Trophoblast cell (in vitro differentiated cells and primary cell): ENCODE measurements around the gene VWF.

ENCODE experiments used
- DNase-seq, 2 donors: peaks; one replicate each; pipeline ENCODE4 v3.0.0-alpha.2; 2016
- H2AFZ ChIP-seq: 2 replicates; pipeline ENCODE4 v1.6.1; 2013; ENCODE audit warnings: low read length, moderate library complexity, mild to moderate bottlenecking; ENCODE audit not compliant: insufficient read depth, poor library complexity
- H2AK5ac ChIP-seq: 2 replicates; pipeline ENCODE4 v1.6.1; 2013; ENCODE audit warnings: mild to moderate bottlenecking, low read length
- H2BK120ac ChIP-seq: 2 replicates; pipeline ENCODE4 v1.6.1; 2013; ENCODE audit warnings: low read length, mild to moderate bottlenecking, moderate library complexity; ENCODE audit not compliant: insufficient read depth, poor library complexity
- H2BK12ac ChIP-seq: 2 replicates; pipeline ENCODE4 v1.6.1; 2013; ENCODE audit warnings: mild to moderate bottlenecking, low read length, moderate library complexity
- H2BK5ac ChIP-seq: 2 replicates; pipeline ENCODE4 v1.6.1; 2013; ENCODE audit warnings: low read length, low read depth, moderate library complexity, mild to moderate bottlenecking; ENCODE audit not compliant: poor library complexity
- H3K14ac ChIP-seq: 2 replicates; pipeline ENCODE4 v1.6.1; 2013; ENCODE audit warnings: mild to moderate bottlenecking, low read length
- H3K18ac ChIP-seq: 2 replicates; pipeline ENCODE4 v1.6.1; 2013; ENCODE audit warnings: mild to moderate bottlenecking, low read length
- H3K23ac ChIP-seq: 2 replicates; pipeline ENCODE4 v1.6.1; 2013; ENCODE audit warnings: low read length
- H3K27ac ChIP-seq: 2 replicates; pipeline ENCODE4 v1.5.1; 2013; ENCODE audit warnings: low read depth, mild to moderate bottlenecking, inconsistent platforms, low read length, moderate library complexity
- H3K27me3 ChIP-seq: 2 replicates; pipeline ENCODE4 v1.6.1; 2013; ENCODE audit warnings: inconsistent platforms, mild to moderate bottlenecking, low read length, moderate library complexity; ENCODE audit not compliant: insufficient read depth
- H3K36me3 ChIP-seq, 2 experiments: 1 replicate in 1 of 2; 2 replicates in 1 of 2; pipeline ENCODE4 v1.6.1; 2013; ENCODE audit warnings: low read length in 2 of 2, mild to moderate bottlenecking in 2 of 2, moderate library complexity in 1 of 2; ENCODE audit not compliant: insufficient read depth in 2 of 2, control insufficient read depth in 1 of 2
- H3K4ac ChIP-seq: 2 replicates; pipeline ENCODE4 v1.6.1; 2013; ENCODE audit warnings: low read depth, mild to moderate bottlenecking, low read length, moderate library complexity
- H3K4me1 ChIP-seq, 2 experiments: 1 replicate in 1 of 2; 2 replicates in 1 of 2; pipeline ENCODE4 v1.6.1; 2013; ENCODE audit warnings: low read length in 2 of 2, mild to moderate bottlenecking in 2 of 2, moderate library complexity in 1 of 2; ENCODE audit not compliant: insufficient read depth in 2 of 2, control insufficient read depth in 1 of 2
- H3K4me2 ChIP-seq: 2 replicates; pipeline ENCODE4 v1.6.1; 2013; ENCODE audit warnings: inconsistent platforms, mild to moderate bottlenecking, low read length, moderate library complexity
- H3K4me3 ChIP-seq: 2 replicates; pipeline ENCODE4 v1.5.1; 2013; ENCODE audit warnings: mild to moderate bottlenecking, low read depth, low read length, inconsistent platforms
- H3K79me1 ChIP-seq: one replicate; pipeline ENCODE4 v1.6.1; 2013; ENCODE audit warnings: low read length
- H3K79me2 ChIP-seq: 2 replicates; pipeline ENCODE4 v1.6.1; 2013; ENCODE audit warnings: low read length, mild to moderate bottlenecking; ENCODE audit not compliant: control insufficient read depth, insufficient read depth, poor library complexity
- H3K9ac ChIP-seq: 2 replicates; pipeline ENCODE4 v1.6.1; 2013; ENCODE audit warnings: mild to moderate bottlenecking, low read length
- H3K9me3 ChIP-seq: 2 replicates; pipeline ENCODE4 v1.6.1; 2013; ENCODE audit warnings: low read depth, mild to moderate bottlenecking, control low read depth, inconsistent platforms, low read length; ENCODE audit not compliant: insufficient read depth
- H4K12ac ChIP-seq: 2 replicates; pipeline ENCODE4 v1.6.1; 2013; ENCODE audit warnings: low read depth, mild to moderate bottlenecking, low read length, moderate library complexity
- H4K8ac ChIP-seq: 2 replicates; pipeline ENCODE4 v1.6.1; 2013; ENCODE audit warnings: low read depth, mild to moderate bottlenecking, low read length, moderate library complexity
- H4K91ac ChIP-seq: one replicate; pipeline ENCODE4 v1.6.1; 2013; ENCODE audit warnings: low read depth, mild to moderate bottlenecking, low read length, moderate library complexity
- WGBS: extraction: QIAGEN DNeasy Blood & Tissue Kit; methylation state at CpG from one replicate; pipeline ENCODE4 v1.1.7; 2013; ENCODE audit warnings: missing lambda C conversion rate; ENCODE audit not compliant: insufficient read length, insufficient coverage; ENCODE audit errors: extremely low coverage; 5-methylcytosine and 5-hydroxymethylcytosine counted together

Gene VWF

GRCh38 chr12:6091786-6092566 is 32.5 kb downstream of the VWF start:
- no peak overlapping the region for H4K8ac ChIP-seq

DNA sequence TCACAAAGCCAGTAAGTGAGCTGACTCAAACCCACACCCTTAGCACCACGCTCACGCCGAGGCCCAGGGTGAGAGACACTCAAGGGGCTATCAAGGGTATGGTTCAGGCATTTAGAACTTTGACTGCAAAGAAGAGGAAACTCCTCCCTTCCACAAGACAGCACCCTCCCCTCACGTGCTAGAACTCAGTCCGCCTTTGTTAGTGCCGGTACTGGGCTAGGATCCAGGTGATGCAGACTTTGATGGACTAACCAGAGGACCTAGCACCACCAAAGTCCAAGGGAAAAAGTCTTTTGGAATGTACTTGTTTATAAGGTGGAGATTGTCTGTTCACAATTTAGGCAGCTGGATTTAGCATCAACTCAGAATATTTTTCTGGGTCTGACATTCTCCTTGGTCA is 33.7 kb downstream of the VWF start:
- DNase-seq, result no peak
- peak overlapping the region; percentile 38 for H4K91ac ChIP-seq
- no peak overlapping the region for H4K8ac ChIP-seq
- H2BK5ac ChIP-seq, result no peak overlapping the region
- H3K9me3 ChIP-seq, result no peaks in the 10 kb centered on the region
- peak overlapping the region; percentile 12 for H2BK12ac ChIP-seq
- no peak overlapping the region for H3K9ac ChIP-seq
- H2AFZ ChIP-seq, result no peak overlapping the region
- H3K27ac ChIP-seq, result no peak overlapping the region
- no peak overlapping the region for H3K4me3 ChIP-seq
- H3K36me3 ChIP-seq, result no peaks in the 10 kb centered on the region
- WGBS, result no CpG with 5 or more reads among the region's 6 CpGs
- H3K18ac ChIP-seq, result no peak overlapping the region
- no peak overlapping the region for H2BK120ac ChIP-seq
- peaks cover 2% of the 10 kb centered on the region for H3K79me2 ChIP-seq
- H3K27me3 ChIP-seq, result no peaks in the 10 kb centered on the region
- no peak overlapping the region for H2AK5ac ChIP-seq
- no peak overlapping the region for H3K4ac ChIP-seq
- H3K23ac ChIP-seq, result no peak overlapping the region
- H3K79me1 ChIP-seq, result peaks cover 24% of the 10 kb centered on the region
- no peak overlapping the region for H4K12ac ChIP-seq
- peak overlapping the region; percentile 44 for H3K14ac ChIP-seq
- no peak overlapping the region for H3K4me2 ChIP-seq
- H3K4me1 ChIP-seq, result peaks cover 25 to 30% of the 10 kb centered on the region in 2 experiments

More at GRCh38 chr12:6091786-6092566, 32.5 kb downstream of the VWF start:
- Histone ChIP-seq H3K4me3 (no peak overlapping the region), H3K27ac (no peak overlapping the region), H3K36me3 (no peaks in the 10 kb centered on the region), H2BK5ac (peak overlapping the region; percentile 19), H3K4me1 (peaks cover 16 to 26% of the 10 kb centered on the region in 2 experiments), H3K14ac (no peak overlapping the region), H2BK12ac (peak overlapping the region; percentile 41), H3K79me1 (peaks cover 14% of the 10 kb centered on the region), H2AFZ (no peak overlapping the region), H3K4ac (no peak overlapping the region), H4K12ac (no peak overlapping the region), H3K79me2 (no peaks in the 10 kb centered on the region), H3K23ac (no peak overlapping the region), H3K9me3 (no peaks in the 10 kb centered on the region), H3K9ac (no peak overlapping the region), H3K4me2 (no peak overlapping the region), H4K91ac (no peak overlapping the region), H3K27me3 (no peaks in the 10 kb centered on the region), H3K18ac (no peak overlapping the region), H2AK5ac (peak overlapping the region; percentile 57), H2BK120ac (no peak overlapping the region)
- no peak for DNase-seq
- WGBS, result no CpG with 5 or more reads among the region's 14 CpGs

DNA sequence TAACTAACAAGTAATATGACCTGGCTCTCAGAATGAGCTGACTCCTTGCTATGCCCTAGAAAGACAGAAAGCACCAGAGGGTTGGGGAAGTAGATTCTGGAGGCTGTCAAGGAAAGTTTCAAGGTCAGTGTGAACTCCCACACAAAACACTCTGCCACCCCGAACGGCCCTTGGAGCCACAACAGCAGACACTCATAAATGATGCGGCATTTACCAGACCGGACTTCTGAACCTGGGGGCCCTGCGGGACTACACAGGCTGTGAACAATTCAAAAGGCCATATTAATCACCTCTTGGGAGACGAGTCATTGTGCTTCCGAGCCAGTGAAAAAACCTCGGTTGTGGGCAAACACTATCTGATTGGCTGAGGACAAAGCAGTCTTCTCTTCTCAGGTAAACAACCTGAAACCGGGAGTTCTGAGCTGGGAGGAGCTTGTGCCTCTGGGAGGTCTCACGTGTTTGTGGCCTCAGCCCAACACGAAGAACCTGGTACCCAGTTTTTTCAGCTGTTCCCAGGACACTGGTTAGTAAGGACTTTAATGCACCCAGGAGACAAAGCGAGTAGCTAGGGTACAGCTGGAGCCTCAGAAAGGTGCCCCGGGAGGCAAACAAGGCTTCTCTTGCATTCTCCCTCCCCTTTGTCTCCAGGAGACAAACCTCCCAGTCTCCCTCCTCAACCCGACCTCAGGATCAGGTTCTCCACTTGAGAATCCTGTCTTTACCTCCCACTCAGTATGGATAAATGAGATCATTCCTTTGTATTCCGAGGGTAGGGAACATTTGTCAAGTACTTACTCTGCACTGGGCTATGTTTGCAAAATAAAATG is 35.3 kb downstream of the VWF start:
- no peak overlapping the region for H3K9ac ChIP-seq
- H3K4me2 ChIP-seq, result peak overlapping the region; percentile 30
- H4K8ac ChIP-seq, result peak overlapping the region; percentile 33
- no peaks in the 10 kb centered on the region for H3K36me3 ChIP-seq
- H3K18ac ChIP-seq, result no peak overlapping the region
- H2AK5ac ChIP-seq, result no peak overlapping the region
- H3K79me1 ChIP-seq, result peaks cover 37% of the 10 kb centered on the region
- peaks cover 4% of the 10 kb centered on the region for H3K79me2 ChIP-seq
- H2BK12ac ChIP-seq, result peak overlapping the region; percentile 72
- H3K23ac ChIP-seq, result no peak overlapping the region
- H3K4me3 ChIP-seq, result no peak overlapping the region
- H3K14ac ChIP-seq, result no peak overlapping the region
- WGBS, result no CpG with 5 or more reads among the region's 15 CpGs
- H3K4me1 ChIP-seq, result peaks cover 33 to 40% of the 10 kb centered on the region in 2 experiments
- no peak overlapping the region for H4K12ac ChIP-seq
- H2BK120ac ChIP-seq, result peak overlapping the region; percentile 5
- H2AFZ ChIP-seq, result no peak overlapping the region
- peak overlapping the region; percentile 13 for H2BK5ac ChIP-seq
- DNase-seq, result peak in 1 of 2 donors; percentile 16
- H4K91ac ChIP-seq, result peak overlapping the region; percentile 60
- H3K9me3 ChIP-seq, result no peaks in the 10 kb centered on the region
- H3K27ac ChIP-seq, result peak overlapping the region; percentile 4
- peak overlapping the region; percentile 2 for H3K4ac ChIP-seq
- H3K27me3 ChIP-seq, result no peaks in the 10 kb centered on the region

DNA sequence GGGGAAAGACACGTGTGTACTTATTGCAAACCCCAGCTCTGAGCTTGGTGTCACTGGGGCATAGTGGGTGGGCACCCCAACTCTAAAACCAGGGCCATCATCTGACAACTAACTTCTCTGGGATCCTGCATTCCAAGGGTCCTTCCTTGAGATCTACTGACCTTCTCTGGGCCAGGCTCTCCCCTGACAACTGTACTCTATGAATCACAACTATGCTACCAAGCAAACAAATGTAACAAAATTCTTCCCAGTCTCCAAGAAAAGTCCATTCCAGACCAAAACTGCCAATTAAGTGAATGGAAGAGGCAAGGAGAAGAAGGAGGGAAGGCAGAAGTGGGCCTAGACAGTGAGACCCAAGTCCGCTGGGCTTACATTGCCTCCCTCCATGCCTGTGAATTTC is 38.2 kb downstream of the VWF start:
- Histone ChIP-seq H4K12ac (no peak overlapping the region), H3K9me3 (no peaks in the 10 kb centered on the region), H2AFZ (no peak overlapping the region), H3K27me3 (no peaks in the 10 kb centered on the region), H3K4me1 (peaks cover 38 to 45% of the 10 kb centered on the region in 2 experiments), H3K23ac (no peak overlapping the region), H3K9ac (no peak overlapping the region), H4K8ac (no peak overlapping the region), H3K36me3 (no peaks in the 10 kb centered on the region), H3K14ac (peak overlapping the region; percentile 71), H2BK12ac (peak overlapping the region; percentile 86), H2AK5ac (peak overlapping the region; percentile 87), H2BK120ac (peak overlapping the region; percentile 96), H3K27ac (peak overlapping the region; percentile 18), H3K18ac (no peak overlapping the region), H3K79me1 (peaks cover 46% of the 10 kb centered on the region), H3K4me2 (no peak overlapping the region), H3K4ac (peak overlapping the region; percentile 35), H3K4me3 (no peak overlapping the region), H2BK5ac (peak overlapping the region; percentile 78), H4K91ac (peak overlapping the region; percentile 92), H3K79me2 (peaks cover 7% of the 10 kb centered on the region)
- no peak for DNase-seq
- no CpG with 5 or more reads among the region's 2 CpGs for WGBS
